Kidney glomerular epithelial cell (primary cell): ENCODE results near the gene SEBOX.

Experiments
- DNase-seq: peaks from one replicate; lab custom pipeline; 2025; lab: John Stamatoyannopoulos, UW

The SEBOX gene, protein sequence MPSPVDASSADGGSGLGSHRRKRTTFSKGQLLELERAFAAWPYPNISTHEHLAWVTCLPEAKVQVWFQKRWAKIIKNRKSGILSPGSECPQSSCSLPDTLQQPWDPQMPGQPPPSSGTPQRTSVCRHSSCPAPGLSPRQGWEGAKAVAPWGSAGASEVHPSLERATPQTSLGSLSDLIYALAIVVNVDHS

GRCh38 chr17:28364665-28365363 lies at the start of gene SEBOX:
Gene SEBOX, minus strand, starts transcription at chr17:28365199. Its CDS starts 48 bp downstream, at chr17:28365151.
- DNase-seq = no peak

DNA sequence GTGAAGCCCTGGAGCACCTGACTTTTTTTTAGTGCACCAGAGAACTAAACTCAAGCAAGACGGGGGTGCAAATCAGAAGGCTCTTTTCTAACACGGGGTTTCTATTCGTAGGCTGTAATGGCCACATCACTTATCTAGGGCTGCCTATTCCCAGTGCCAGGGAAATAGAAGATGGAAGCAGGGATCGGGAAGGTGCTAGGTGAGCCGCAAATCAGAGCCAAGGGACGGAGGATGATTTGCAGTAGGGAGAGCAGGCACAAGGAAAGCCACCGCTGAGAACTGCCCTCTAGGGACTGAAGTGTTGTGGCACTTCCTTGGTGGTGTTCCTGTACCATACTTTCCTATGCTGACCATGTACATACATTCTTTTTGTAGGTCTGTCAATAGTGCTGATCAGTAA lies 48.8 kb upstream of the SEBOX start:
- DNase-seq = no peak

DNA sequence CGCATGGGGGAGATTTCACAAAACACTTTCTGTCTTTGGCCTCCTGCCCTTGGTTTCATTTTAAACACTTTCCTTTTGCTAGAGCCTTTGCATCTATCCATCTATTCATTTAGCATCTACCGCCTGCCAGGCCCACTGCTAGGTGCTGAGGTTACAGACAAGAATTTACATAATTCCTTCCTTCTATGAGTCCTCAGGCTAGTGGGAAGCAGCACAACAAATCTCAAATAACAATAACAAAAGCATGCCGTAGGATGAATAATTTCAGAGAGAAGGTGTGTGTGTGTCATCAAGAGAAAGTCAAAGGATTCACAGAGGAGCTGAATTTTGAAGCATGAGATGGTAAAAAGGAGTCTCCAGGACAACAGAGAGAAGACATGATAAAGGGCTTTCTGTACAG lies 47.1 kb upstream of the SEBOX start:
- no peak for DNase-seq

GRCh38 chr17:28407974-28408306 lies 42.9 kb upstream of the SEBOX start:
- DNase-seq = no peak

GRCh38 chr17:28407130-28407973 lies 42.4 kb upstream of the SEBOX start:
- DNase-seq = no peak

- no peak for DNase-seq
Observed at GRCh38 chr17:28406473-28406814, 41.4 kb upstream of the SEBOX start.

GRCh38 chr17:28405632-28406472 lies 40.9 kb upstream of the SEBOX start, which contains the start of gene SLC46A1:
Gene SLC46A1, minus strand, starts transcription at chr17:28406212. Its CDS starts 98 bp downstream, at chr17:28406114.
- no peak for DNase-seq

DNA sequence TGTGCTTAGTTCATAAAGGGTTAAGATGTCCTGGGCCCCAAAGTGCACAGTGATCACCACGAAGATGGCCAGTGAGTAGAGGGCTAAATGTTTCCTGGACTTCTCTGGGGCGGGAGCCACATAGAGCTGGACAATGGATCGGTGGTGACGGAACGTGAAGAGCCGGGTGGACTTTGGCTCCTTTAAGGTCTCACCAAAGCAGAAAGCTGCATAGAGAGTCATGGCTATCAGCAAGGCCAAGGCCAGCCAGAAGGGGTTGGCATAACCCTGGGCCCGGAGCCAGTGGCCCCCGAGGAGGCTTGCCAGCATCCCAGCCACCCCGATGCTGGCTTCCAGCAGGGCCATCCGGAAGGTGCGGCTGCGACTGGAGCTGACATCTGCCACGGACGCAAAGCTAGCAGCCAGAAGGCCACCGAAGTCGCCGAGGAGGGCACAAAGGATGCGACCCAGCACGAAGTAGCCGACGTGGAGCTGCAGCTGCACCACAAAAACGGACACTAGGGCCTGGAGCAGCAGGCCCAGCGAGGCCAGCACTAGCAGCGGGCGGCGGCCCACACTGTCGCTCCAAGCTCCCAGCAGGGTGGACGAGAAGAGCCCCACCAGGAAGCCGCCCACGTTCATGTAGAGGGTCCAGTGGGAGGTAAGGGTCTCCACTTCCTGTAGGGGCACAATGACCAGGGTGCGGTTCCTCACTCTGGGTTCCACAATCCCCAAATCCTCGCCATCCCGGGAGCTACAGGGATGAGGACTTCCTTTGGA lies 40.0 kb upstream of the SEBOX start:
- DNase-seq = no peak

GRCh38 chr17:28404461-28404811 lies 39.4 kb upstream of the SEBOX start:
- no peak for DNase-seq

DNA sequence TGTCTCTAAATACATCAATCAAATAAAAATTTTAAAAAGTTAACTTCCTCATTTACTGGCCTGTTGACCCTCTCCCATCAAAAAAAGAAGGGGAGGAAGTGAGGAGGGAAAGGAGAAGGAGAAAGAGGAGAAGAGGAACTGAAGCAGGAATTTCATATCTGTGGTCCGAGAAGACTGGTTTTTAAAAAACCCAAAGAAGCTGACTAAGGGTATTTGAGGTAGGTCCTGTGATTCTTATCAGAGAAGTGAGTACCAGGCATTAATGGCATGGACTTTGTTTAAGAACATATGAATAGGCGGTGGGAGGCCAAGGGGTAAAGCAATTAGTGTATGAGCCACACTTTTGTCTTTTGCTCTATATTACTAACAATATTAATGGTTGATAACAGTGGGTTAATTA lies 39.0 kb upstream of the SEBOX start:
- DNase-seq = no peak

DNA sequence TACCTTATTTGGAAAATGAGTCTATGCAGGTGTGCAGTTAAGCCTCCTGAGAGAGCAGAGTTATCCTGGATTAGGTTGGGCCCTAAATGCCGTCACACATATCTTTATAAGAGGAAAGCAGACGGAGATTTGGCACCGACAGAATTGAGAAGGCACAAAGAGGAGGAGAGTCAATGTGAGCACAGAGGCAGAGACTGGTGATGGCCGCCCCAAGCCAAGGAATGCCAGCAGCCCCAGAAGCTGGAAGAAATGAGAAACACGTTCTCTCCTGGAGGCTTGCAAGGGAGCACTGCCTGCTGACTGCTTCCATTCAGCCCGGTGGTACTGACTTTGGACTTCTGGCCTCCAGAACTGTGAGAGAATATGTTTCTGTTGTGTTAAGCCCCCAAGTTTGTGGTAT lies 37.8 kb upstream of the SEBOX start:
- DNase-seq = no peak

DNA sequence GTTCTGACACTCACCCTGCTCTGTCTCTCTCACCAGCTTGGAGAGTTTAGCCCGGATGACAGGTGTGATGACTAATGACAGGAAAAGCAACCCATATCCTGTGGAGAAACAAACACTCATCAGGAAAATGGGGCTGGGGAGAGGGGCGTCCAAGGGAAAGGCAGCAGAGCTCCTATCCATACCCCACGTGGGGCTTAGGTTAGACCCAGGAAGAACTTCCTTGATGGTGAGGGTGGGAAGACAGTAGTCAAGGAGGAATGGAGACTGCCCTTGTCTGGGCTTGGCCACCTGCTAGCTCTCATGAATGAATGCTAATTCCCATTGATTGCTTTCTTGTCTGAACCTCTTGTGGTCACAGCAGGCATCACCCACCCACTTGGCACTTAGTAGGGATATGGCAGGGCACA lies 37.2 kb upstream of the SEBOX start:
- no peak for DNase-seq

GRCh38 chr17:28399808-28400207 lies 34.8 kb upstream of the SEBOX start:
- DNase-seq = no peak

DNA sequence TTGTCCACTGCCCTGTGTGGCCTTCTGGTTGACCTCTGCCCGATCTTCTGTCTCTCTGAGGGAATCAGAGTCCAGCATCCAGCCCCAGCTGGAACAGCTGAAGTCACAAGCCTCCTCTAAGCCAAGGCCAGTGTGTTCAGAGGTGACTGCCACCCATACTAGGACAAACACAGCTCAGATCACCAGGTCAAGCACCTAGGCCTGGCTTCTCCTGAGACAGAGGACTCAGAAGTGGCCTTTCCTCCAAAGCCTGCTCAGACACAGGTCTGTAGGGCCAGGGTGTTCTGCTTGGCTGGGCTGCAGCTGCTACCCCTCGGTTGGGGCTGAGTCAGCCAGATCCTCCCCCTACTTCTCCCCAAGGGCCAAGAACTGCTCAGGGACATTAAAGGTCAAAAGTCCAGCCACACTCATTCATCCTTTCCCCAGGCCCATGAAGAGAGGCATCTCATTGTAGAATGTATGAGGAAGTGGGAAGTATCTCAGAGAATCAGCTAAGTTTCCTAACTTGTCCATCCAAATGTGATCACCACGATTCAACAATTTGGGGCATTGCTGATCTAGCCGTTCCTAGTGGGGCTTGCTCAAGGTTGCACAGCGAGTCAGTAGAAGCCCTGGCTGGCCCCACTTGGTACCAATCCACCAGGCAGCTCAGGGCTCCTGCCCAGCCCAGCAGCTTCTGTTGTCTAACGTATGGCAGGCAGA lies 33.4 kb upstream of the SEBOX start:
- DNase-seq = peak; percentile 66

DNA sequence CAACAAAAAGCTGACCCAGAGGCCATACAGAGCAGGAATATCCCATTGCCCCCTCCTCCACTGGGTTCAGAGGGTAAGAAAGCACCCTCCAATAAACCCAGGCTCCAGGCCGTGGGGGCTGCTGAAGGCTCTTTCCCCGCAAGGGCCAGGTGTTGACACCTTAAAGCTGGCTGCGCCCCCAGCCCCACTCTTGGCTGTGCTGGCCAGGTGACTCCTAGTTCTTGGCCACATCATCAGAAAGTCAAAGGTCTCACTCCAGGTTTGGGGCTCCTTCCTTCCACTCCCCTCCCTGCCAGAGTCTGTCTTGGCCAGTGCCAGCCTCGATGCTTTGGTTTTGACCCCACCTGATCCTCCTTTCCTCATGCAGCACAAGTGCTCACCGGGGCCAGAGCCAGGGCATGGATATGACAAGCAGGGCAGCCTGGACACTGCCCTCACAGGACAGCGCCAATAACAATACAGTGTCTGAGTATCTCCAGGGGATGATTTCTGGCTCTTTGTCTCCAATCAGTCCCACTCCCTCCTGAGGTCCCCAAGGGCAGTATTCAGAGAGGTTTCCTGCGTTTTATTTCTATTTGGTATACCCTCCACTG lies 32.8 kb upstream of the SEBOX start:
- no peak for DNase-seq

GRCh38 chr17:28397275-28397674 lies 32.3 kb upstream of the SEBOX start:
- no peak for DNase-seq

- no peak for DNase-seq
Observed at GRCh38 chr17:28396635-28397239, 31.7 kb upstream of the SEBOX start.

DNA sequence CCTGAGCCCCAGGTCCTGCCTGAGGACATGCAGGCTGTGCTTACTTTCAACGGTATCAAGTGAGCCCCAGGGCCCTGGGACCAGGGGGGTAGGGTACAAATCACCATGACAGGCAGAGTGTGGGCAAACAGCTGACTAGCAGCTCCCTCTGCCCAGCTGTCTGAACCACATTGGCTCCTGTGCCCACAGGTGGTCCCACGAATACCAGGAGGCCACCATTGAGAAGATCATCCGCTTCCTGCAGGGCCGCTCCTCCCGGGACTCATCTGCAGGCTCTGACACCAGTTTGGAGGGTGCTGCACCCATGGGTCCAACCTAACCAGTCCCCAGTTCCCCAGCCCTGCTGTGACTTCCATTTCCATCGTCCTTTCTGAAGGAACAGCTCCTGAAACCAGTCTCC lies 31.0 kb upstream of the SEBOX start:
- DNase-seq = no peak

- DNase-seq = no peak
Observed at GRCh38 chr17:28395426-28395825, 30.4 kb upstream of the SEBOX start.
